ENCODE measurements around the gene RAB10. TPM values are rescaled to one million over a fixed set of nuclear protein-coding genes. Genes with fewer than 3 reads are reported as not detected.

RAB10 gene
- total and polyA plus RNA-seq, 2 of the 13 experiments (the other 11 are each of a cell fraction or from before 2014, with no cell fraction given), result 48.2 to 120 TPM

DNA sequence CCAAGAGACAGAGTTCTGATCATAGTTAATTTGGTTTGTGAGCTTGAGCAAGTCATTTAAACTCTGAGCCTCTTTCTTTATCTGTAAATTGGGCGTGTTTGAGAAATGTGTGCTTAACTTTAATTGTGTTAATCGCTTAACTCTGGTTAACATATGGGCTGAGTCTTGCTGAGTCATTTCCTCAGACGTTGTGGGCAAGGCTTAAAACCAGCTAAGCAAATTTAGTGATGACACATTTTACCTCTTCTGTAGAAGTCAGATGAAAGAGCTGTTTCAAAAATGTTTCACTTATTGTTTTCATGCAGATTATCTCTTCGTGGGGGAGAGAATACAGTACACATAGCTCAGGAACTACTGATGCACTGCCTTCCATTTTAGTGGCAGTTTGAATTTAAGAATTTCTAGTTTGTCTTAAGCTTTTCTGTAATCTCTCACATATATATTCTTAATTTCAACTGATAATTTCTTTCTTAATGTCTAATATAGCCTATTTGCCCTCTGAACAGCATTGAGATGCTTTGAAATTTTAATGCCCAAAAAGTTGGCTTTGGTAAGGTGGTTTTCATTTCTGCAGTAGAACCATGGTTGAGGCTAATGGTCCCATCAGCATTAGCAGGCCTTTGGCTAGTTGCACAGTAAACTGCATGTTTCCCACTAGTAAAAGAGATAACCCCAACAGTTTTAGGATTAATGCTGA is 34.9 kb downstream of the RAB10 start (continued):
- no peak for TF ChIP-seq JDP2 (CRISPR knock-in tag; IDR thresholded peaks at IDR 0.05; ENCODE audit: borderline replicate concordance)
- no peak for TF ChIP-seq ZNF7 (CRISPR knock-in tag; IDR thresholded peaks at IDR 0.05)
- TF ChIP-seq ZBTB43 (CRISPR knock-in tag; conservative IDR thresholded peaks at IDR 0.05), result no peak
- TF ChIP-seq YY1 (IDR thresholded peaks at IDR 0.05; ENCODE audit: insufficient read depth, insufficient replicate concordance, low read depth, low read length), result no peak
- no peak for TF ChIP-seq MIER3 (CRISPR knock-in tag; IDR thresholded peaks at IDR 0.05; ENCODE audit: borderline replicate concordance)
- TF ChIP-seq NR2F6 (IDR thresholded peaks at IDR 0.05), result no peak
- no peak for TF ChIP-seq NR2F6 (CRISPR knock-in tag; IDR thresholded peaks at IDR 0.05)
- no peak for TF ChIP-seq ZNF441 (CRISPR knock-in tag; IDR thresholded peaks at IDR 0.05; ENCODE audit: borderline replicate concordance)
- TF ChIP-seq ZNF556 (CRISPR knock-in tag; IDR thresholded peaks at IDR 0.05; ENCODE audit: borderline replicate concordance), result no peak
- no peak for TF ChIP-seq KLF16 (CRISPR knock-in tag; IDR thresholded peaks at IDR 0.05)
- TF ChIP-seq LCORL (IDR thresholded peaks at IDR 0.05), result no peak
- no peak for TF ChIP-seq LCORL (CRISPR knock-in tag; IDR thresholded peaks at IDR 0.05)
- TF ChIP-seq ZNF850 (CRISPR knock-in tag; conservative IDR thresholded peaks at IDR 0.05), result no peak
- no peak for TF ChIP-seq ZMYM4 (CRISPR knock-in tag; IDR thresholded peaks at IDR 0.05)
- no peak for TF ChIP-seq ETV6 (CRISPR knock-in tag; conservative IDR thresholded peaks at IDR 0.05)
- TF ChIP-seq HOXA3 (CRISPR knock-in tag; IDR thresholded peaks at IDR 0.05), result no peak
- TF ChIP-seq THAP9 (CRISPR knock-in tag; IDR thresholded peaks at IDR 0.05; ENCODE audit: borderline replicate concordance), result no peak
- no peak for TF ChIP-seq EED (CRISPR knock-in tag; IDR thresholded peaks at IDR 0.05)
- TF ChIP-seq PHF20 (CRISPR knock-in tag; IDR thresholded peaks at IDR 0.05), result no peak
- TF ChIP-seq HNRNPK (IDR thresholded peaks at IDR 0.05; ENCODE audit: low read depth, low read length, poor library complexity, severe bottlenecking), result no peak
- TF ChIP-seq SAP130 (CRISPR knock-in tag; IDR thresholded peaks at IDR 0.05; ENCODE audit: low read depth), result peak; percentile 70
- TF ChIP-seq, protein P1, sequence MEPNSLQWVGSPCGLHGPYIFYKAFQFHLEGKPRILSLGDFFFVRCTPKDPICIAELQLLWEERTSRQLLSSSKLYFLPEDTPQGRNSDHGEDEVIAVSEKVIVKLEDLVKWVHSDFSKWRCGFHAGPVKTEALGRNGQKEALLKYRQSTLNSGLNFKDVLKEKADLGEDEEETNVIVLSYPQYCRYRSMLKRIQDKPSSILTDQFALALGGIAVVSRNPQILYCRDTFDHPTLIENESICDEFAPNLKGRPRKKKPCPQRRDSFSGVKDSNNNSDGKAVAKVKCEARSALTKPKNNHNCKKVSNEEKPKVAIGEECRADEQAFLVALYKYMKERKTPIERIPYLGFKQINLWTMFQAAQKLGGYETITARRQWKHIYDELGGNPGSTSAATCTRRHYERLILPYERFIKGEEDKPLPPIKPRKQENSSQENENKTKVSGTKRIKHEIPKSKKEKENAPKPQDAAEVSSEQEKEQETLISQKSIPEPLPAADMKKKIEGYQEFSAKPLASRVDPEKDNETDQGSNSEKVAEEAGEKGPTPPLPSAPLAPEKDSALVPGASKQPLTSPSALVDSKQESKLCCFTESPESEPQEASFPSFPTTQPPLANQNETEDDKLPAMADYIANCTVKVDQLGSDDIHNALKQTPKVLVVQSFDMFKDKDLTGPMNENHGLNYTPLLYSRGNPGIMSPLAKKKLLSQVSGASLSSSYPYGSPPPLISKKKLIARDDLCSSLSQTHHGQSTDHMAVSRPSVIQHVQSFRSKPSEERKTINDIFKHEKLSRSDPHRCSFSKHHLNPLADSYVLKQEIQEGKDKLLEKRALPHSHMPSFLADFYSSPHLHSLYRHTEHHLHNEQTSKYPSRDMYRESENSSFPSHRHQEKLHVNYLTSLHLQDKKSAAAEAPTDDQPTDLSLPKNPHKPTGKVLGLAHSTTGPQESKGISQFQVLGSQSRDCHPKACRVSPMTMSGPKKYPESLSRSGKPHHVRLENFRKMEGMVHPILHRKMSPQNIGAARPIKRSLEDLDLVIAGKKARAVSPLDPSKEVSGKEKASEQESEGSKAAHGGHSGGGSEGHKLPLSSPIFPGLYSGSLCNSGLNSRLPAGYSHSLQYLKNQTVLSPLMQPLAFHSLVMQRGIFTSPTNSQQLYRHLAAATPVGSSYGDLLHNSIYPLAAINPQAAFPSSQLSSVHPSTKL (CRISPR knock-in tag; IDR thresholded peaks at IDR 0.05), result 0 out of 2 replicates have a peak, but pooled peaks have one; percentile 14
- TF ChIP-seq MIER2 (CRISPR knock-in tag; IDR thresholded peaks at IDR 0.05), result no peak
- TF ChIP-seq ZBTB21 (CRISPR knock-in tag; IDR thresholded peaks at IDR 0.05), result peak; percentile 71; the same call in 1 of the 2 replicates

All from HepG2 (cell line).